HK-2 (cell line): ENCODE data around the gene MUC7.
"Not testable (repeated sequence)": the region's sequence is repeated elsewhere in the genome, so short reads cannot be mapped to it uniquely, and the experiment has no call there.

Source experiments
- DNase-seq: peaks from one replicate; pipeline ENCODE4 v3.0.0-alpha.2; 2018; ENCODE audit not compliant: unreplicated experiment

MUC7 gene

DNA sequence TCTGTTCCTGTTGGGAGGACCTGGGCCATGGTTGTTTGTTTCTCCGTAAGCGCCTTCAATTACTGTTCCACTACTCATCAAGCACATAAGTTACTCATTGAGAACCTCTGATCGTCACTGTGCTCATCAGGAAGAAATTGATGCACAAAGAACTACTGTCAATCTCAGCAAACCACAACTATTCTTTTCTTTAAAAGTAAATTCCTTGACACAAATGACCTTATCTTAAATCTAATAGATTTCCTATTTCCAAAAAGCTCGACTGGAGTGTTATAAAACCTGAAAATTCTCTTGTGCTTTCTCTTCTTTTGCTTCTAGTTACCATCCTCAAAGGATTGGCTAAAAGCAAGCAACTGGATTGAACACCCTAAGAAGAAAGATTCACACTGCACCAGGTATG, at the start of gene MUC7:
TSS of gene MUC7 (plus strand) at position 301 of the 400 bp plus-strand sequence. CDS start 1,825 bp downstream, outside the sequence.
- DNase-seq = no peak

DNA sequence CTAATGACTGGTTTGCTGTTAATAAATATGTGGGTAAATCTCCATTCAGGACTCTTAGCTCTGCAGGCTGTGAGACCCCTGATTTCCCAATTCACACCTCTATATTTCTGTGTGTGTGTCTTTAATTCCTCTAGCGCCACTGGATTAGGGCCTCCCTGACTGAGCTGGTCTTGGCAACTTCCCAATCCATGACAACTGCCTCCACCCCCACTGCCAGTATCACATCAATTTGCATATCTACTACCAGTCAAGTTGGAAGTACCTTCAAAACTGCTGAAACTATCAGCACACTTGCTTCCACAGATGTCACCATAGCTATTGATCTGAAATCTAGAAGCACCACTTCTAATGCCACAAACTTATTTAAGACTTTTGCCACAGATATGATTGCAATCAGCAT, 46.7 kb upstream of the MUC7 start:
- no peak for DNase-seq

DNA sequence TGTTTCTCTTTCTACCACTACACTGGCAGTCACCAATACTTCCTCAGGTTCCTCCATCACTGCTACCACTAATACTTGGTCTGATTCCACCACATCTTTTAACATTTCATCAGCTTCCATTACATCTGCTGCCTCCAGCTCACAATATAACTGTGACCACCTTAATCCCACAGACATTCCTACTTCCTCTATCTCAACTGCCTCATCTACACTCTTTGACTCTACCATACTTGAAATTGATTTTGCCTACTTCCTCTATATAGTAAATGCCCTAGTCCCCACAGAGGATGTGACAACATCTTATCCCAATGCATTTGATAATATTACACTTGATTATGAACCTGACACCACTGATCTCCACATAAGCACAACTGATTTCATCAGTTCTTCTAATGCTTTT, 45.2 kb upstream of the MUC7 start:
- no peak for DNase-seq

DNA sequence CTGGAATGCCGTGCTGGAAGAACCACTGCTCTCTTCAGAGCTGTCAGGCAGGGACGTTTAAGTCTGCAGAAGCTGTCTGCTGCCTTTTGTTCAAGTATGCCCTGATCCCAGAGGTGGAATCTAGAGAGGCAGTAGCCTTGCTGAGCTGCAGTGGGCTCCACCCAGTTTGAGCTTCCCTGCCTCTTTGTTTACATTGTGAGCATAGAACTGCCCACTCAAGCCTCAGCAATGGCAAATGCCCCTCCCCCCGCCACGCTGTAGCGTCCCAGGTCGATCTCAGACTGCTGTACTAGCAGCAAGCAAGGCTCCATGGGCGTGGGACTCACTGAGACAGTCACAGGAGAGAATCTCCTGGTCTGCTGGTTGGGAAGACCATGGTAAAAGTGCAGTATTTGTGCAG, 34.8 kb upstream of the MUC7 start:
- DNase-seq = no peak

DNA sequence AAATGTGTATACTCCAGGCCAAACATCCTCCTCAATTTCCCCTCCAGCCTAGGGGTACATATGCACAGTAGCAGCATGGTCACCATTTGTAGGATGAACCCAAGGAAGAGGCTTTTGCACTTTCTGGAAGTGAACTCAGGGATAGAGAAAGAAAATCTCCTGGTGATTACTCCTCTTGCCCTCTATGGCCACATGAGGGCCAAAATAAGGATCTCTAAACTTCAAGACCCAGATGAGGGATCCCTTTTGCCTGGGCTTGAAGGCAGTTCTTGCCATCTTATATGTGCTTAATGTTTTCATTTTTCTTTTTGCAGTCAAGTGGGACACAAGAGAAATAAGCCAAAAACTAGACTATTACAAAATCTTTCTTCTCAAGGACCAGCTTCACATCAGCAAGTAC, 29.5 kb upstream of the MUC7 start:
- no peak for DNase-seq

DNA sequence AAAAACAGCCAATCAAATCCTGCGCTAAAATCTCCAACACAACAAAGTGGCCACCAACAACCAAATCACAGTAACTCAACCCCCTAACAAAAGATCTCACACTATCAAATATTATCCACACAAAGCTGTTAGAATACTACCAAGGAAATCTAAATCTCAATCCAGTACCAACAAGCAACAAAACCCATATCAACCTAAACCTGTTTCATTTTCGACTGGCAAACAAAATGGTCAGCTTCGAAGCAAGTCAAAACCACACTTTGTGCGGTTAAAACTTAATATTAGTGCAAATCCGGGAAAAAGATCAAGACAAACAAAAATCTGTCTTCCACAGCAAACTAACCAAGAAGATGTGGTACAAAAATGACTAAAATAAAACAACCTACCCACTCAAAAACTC, 28.7 kb upstream of the MUC7 start:
- DNase-seq = no peak

DNA sequence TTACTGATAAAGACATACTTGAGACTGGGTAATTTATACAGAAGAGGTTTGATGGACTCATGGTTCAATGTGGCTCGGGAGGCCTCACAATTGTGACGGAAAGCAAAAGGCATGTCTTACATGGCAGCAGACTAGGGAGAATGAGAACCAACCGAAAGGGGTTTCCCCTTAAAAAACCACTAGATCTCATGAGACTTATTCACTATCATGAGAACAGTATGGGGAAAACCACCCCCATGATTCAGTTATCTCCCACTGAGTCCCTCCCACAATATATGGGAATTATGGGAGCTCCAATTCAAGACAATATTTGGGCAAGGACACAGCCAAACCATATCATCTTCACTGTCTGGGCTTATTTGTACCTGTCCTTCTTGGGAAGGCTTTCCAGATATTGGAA, 22.8 kb upstream of the MUC7 start:
- DNase-seq = no peak

DNA sequence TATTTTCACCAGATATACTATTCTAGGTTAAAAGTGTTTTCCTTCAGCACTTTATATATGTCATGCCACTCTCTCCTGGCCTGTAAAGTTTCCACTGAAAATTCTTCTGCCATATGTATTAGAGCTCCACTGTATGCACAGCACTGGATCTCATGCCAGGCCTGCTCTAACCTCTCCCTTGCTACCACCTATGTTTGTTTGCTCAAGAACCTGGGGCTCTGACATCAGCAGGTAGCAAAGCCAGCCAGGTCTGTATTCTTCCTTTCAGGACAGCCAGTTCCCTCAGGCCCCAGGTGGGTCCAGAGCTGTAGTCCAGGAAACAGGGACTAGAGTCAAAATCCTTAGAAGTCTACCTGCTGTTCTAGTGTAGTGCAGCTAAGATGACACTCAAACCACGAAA, 19.1 kb upstream of the MUC7 start:
- DNase-seq = no peak

DNA sequence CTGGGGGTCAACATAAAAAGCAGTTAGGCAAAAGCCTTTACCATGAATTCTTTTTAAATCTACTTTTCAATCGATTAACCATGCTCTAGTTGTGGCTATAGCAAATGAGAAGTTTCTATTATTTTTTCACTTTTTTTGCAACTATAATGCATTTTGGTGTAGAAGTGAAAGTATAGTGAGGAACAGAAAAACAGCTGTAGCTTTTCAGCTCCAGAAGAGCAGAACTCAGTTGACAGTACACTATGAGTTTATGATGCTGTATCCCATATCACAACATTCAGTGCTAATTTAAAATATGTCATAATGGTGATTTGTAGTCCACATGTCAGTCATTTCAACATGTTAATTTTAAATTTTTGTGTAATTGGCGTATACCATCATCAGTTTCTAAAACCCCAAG, 8.7 kb upstream of the MUC7 start:
- no peak for DNase-seq

DNA sequence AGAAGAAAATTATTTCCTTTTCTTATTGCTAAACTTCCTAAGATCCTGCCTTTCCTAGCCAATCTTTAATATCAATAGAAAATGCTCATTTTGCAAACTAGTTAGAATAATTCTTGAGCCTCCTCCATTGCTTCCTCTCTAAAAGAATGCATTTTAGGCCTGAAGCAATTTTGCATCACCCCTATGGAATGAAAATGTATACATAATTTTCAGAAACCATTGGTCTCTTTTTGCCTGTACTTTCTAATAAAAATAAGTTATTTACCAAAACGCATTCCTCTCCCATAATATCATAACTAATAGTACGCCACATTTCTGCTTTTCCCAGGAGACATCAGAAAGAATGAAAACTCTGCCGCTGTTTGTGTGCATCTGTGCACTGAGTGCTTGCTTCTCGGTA, 1.7 kb downstream of the MUC7 start:
- DNase-seq = no peak

DNA sequence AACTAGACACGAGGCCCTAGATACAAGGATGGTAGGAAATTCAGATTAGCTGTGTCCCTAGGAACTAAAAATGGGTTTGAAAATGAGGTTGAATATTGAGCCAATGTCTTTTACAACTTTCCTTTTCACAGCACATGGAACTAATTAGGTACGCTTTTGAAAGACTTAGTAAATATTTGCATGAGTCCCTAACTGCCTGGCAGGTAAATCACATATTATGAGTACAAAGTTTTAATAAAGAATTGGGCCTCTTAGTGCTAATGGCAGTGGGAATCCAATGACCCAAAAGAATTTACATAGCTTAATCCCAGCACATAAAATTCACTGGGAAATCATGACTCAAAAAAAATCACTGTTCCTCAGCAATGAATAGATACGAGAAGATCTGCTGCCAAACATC, 16.8 kb downstream of the MUC7 start:
- DNase-seq = no peak

DNA sequence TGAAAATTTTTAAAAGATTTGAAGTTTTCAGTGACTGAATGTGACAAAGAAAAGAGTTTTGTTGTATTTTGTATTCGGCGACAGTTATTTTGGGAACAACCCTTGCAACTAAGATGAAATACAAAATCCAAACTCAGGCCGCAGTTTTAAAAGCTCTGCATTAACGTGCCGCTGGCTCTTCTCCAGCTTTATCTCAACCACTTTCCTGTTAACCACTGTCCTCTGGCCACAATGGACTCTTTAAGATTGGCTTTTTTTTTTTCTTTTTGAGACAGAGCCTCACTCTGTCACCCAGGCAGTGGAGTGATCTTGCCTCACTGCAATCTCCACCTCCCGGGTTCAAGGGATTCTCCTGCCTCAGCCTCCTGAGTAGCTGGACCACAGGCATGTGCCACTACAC, 24.2 kb downstream of the MUC7 start:
- no peak for DNase-seq

DNA sequence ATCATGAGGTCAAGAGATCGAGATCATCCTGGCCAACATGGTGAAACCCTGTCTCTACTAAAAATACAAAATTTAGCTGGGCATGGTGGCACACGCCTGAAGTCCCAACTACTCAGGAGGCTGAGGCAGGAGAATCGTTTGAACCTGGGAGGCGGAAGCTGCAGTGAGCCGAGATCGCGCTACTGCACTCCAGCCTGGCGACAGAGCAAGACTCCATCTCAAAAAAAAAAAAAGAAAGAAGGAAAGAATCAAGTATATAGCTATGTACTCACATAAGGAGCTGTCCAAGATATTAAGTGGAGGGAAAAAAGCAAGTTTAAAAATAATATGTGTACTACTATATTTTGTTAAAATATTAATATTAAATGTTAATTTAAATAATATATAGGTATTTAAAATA, 29.8 kb downstream of the MUC7 start:
- DNase-seq = not testable (repeated sequence)

DNA sequence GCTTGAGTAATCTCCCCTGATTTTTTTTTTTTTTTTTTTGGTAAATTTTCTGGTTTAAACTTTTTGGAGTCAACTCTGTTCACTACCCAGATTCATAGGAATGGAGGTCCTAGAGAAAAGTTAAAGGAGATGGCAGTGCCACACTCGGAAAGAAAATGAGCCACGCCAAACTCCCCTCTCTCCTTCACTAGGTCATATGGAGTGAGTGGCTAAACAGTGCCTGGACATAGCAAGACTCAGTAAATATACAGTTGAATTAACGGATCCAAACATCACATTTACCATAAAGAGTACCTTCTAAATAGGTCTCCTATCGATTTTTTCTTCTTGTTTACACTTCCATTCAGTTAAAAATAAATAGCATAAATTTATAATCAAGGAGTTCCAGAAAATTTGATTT, 32.7 kb downstream of the MUC7 start:
- DNase-seq = no peak

DNA sequence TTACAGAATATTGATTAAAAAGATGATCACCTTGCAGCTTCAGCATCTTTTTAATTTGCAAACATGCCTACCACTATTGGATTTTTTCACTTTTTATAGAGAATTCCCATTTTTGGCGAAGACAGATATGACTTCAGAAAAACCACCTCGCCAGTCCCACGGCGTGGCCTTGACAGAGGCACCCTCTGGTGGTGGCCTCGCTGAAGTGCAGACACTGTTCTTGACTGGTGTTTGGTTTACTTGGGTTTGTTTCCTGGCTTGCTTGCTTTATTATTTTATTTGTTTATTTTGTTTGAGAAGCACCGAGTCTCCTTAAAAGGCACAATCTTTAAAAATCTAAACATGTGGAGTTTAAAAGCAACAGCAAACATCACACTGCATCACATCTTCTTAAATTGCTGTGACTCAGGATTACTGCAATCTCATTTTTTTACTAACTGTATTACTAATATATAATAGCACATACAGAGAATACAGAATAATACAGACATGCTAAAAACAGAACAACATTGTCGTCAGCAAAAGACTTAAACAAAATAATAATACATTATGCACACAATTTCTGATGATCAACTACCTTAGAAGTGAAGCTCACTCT, 33.3 kb downstream of the MUC7 start:
- DNase-seq = peak; percentile 44

DNA sequence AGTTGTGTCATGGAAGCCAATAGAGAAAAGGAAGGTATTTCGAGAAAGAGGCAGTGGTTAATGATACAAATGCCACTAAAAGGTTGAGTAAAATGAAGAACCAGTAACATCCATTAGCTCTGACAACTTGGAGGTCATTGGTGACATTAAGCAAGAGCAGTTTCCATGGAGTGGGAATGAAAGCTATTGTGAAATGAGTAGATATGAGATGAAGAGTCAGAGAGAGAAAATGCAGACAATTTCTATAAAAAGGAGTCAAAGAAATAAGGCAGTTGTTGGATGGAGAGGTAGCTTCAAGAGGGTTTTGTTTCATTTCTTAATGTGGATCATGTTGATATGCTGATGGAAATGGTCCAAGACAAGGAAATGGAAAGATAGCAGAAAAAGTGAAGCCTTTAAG, 36.8 kb downstream of the MUC7 start:
- DNase-seq = no peak

DNA sequence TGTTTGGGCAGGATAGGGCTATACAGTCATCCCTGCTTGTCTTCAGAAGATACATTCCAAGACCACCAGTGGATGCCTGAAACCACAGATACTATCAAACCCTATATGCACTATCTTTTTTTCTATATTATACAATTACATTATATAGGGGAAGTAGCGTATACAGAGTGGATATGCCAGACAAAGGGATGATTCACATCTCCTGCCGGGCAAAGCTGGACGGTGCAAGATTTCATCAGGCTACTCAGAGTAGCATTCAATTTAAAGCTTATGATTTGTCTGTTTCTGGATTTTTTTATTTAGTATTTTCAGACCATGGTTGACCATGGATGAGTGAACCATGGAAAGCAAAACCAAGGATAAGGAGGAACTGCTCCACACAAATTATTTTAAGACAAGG, 39.4 kb downstream of the MUC7 start:
- no peak for DNase-seq

DNA sequence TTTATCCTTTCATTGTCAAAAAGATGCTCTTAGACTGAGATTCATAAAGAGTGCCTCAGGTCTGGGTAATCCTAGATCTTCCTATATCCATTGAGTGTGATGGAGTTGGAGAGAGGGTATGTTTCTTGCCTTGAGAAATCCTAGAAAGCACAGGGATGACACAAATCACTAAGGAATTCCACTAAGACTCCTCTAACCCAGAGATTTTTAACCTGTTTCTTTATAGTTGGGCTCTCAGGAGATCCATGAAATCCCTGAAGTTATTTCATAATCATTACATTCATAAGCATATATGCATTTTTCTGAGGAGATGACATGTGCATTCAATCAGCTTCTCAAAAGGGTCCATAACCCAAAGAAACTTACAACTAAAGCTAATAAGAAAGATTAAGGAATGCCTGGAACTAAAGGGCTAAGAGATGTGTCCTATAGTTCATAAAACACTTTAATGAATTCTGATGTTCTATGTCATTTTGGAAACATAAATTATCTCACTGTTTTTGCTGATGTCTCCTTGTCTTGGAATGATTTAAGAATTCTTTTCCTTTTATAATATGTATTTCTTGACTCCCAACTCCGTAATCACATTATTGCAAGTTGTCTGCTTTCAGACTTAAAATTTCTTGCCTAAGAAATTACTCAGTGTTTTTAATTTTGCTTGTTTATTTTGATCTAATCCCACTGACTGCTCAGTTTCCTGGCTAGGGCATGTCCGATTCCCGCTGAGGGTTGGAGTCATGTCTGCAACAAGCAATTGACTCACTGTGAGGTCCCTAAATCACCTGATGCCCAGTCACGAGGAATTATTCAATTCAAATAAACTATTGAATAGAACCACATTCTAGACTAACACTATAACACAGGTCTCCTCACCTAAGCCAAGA, 43.6 kb downstream of the MUC7 start:
- DNase-seq = no peak

DNA sequence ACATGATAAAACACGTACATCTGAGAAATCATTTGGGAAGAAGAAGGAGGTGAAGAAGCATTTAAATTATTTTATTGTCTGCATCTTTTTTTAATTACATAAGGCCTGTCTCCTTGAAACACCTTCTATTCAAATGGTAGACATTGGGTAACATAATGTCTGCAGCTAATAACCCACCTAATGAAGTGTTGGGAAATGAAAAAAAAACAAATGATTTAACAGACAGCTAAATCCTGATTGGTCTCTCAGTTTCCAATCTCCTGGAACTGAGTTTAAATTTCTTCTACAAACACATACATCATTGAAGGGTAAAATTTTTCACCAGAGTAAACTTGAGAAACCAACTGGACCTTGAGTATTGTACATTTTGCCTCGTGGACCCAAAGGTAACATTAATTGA, 46.3 kb downstream of the MUC7 start, which contains the start of gene AMTN:
TSS of gene AMTN (plus strand) at position 301 of the 400 bp plus-strand sequence. CDS start 209 bp downstream, outside the sequence.
- no peak for DNase-seq

DNA sequence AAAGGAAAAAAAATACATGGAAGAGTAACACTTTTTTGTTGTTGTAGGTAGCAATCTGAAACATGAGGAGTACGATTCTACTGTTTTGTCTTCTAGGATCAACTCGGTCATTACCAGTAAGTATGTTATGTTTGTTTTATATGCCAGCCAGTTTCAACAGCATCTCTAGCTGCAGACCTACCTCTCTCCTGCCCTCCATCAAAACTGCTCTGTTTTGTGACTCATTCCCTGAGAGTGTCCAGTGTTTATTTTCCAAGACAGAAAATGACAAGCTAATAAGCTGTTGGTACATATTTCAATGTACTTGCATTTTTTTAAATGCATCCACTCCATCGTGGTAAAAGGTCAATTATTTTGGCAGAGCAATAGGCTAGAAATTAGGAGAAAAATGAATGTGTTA, 46.7 kb downstream of the MUC7 start:
- no peak for DNase-seq

DNA sequence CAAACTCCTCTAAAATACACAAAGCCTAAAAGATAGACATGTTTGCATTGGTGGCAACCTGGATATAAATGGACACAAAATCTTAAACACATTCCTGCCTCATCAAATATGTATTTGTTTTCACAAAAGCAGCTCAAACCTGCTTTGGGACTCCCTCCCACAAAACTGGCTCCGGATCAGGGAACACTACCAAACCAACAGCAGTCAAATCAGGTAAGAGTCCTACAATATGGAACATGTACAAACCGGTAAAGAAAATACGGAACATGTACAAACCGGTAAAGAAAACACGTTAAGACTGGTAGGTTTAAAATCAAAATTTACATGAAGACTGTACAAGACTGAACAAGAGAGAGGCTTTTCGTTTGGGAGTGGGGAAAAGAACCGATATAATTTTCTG, 50.6 kb downstream of the MUC7 start:
- no peak for DNase-seq

DNA sequence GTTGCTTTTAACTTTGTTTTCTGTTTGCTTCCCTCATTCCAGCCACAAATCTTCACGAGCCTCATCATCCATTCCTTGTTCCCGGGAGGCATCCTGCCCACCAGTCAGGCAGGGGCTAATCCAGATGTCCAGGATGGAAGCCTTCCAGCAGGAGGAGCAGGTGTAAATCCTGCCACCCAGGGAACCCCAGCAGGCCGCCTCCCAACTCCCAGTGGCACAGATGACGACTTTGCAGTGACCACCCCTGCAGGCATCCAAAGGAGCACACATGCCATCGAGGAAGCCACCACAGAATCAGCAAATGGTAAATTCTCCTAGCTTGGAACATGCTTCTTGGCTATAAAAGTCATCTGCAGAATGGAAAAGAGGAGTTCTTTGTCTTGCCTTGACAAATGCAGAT, 59.0 kb downstream of the MUC7 start:
- DNase-seq = no peak

DNA sequence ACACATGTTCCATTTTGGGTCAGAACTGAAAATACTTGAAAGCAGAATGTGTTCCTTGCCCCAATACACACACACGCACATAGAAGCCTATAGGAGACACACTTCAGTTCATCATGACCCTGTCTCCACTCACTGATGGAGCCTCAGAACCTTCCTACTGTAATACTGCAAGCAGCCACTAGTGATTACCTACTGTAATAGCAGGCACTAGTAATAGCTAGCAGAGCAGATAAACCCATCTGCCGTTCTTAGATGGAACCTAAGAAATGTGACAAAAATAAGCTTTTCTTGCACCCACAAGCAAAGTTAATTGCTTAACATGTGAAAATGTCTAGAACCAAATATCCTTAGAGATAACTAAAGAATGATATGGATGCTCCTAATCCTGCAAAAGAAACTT, 60.0 kb downstream of the MUC7 start:
- DNase-seq = no peak
